HEK293 (cell line): Measurements from ENCODE around the gene MAPK14.

ENCODE experiments used
- ATF2 ChIP-seq: fragments of 450-650 bp; formaldehyde crosslinking; IDR thresholded peaks from 2 replicates; pipeline ENCODE4 v1.5.1; 2016; ENCODE audit warnings: missing biosample characterization, missing genetic modification characterization, low read depth
- CTCF ChIP-seq: fragments of 450-650 bp; formaldehyde crosslinking; IDR thresholded peaks from 2 replicates; pipeline ENCODE4 v1.5.1; 2016; ENCODE audit warnings: missing biosample characterization, missing genetic modification characterization
- EGR2 ChIP-seq: fragments of 450-650 bp; formaldehyde crosslinking; IDR thresholded peaks from 2 replicates; pipeline ENCODE4 v1.5.1; 2016; ENCODE audit warnings: low read depth, missing biosample characterization, missing genetic modification characterization
- MZF1 ChIP-seq: fragments of 450-650 bp; formaldehyde crosslinking; IDR thresholded peaks from 2 replicates; pipeline ENCODE4 v1.5.1; 2017; ENCODE audit warnings: missing biosample characterization, missing genetic modification characterization, borderline replicate concordance
- REST ChIP-seq: fragments of 450-650 bp; formaldehyde crosslinking; IDR thresholded peaks from 2 replicates; pipeline ENCODE4 v1.5.1; 2016; ENCODE audit warnings: missing biosample characterization, missing genetic modification characterization
- YY1 ChIP-seq: fragments of 450-650 bp; formaldehyde crosslinking; IDR thresholded peaks from 2 replicates; pipeline ENCODE4 v1.5.1; 2018; ENCODE audit warnings: missing biosample characterization, missing genetic modification characterization
- ZBTB20 ChIP-seq: fragments of 450-650 bp; formaldehyde crosslinking; IDR thresholded peaks from 2 replicates; pipeline ENCODE4 v1.5.1; 2016; ENCODE audit warnings: missing biosample characterization, missing genetic modification characterization
- ZEB2 ChIP-seq: fragments of 450-650 bp; formaldehyde crosslinking; IDR thresholded peaks from 2 replicates; pipeline ENCODE4 v1.5.1; 2016; ENCODE audit warnings: missing biosample characterization, missing genetic modification characterization
- ZNF138 ChIP-seq: fragments of 450-650 bp; formaldehyde crosslinking; IDR thresholded peaks from 2 replicates; pipeline ENCODE4 v1.5.1; 2016; ENCODE audit warnings: missing biosample characterization, missing genetic modification characterization, borderline replicate concordance
- ZNF175 ChIP-seq: fragments of 450-650 bp; formaldehyde crosslinking; IDR thresholded peaks from 2 replicates; pipeline ENCODE4 v1.5.1; 2016; ENCODE audit warnings: missing biosample characterization, missing genetic modification characterization
- ZNF398 ChIP-seq: fragments of 450-650 bp; formaldehyde crosslinking; IDR thresholded peaks from 2 replicates; pipeline ENCODE4 v1.5.1; 2017; ENCODE audit warnings: missing biosample characterization, missing genetic modification characterization
- ZNF530 ChIP-seq: fragments of 450-650 bp; formaldehyde crosslinking; IDR thresholded peaks from 2 replicates; pipeline ENCODE4 v1.5.1; 2016; ENCODE audit warnings: low read depth, missing biosample characterization, missing genetic modification characterization
- ZNF670 ChIP-seq: fragments of 450-650 bp; formaldehyde crosslinking; IDR thresholded peaks from 2 replicates; pipeline ENCODE4 v1.5.1; 2016; ENCODE audit warnings: missing biosample characterization, missing genetic modification characterization, low read depth
- ZNF785 ChIP-seq: fragments of 450-650 bp; formaldehyde crosslinking; IDR thresholded peaks from 2 replicates; pipeline ENCODE4 v1.5.1; 2016; ENCODE audit warnings: missing biosample characterization, missing genetic modification characterization

- no peak for TF ChIP-seq MZF1 (tag by site-specific recombination)
- TF ChIP-seq CTCF (tag by site-specific recombination), result no peak
- TF ChIP-seq ZEB2 (tag by site-specific recombination), result no peak
- no peak for TF ChIP-seq EGR2 (tag by site-specific recombination)
- TF ChIP-seq YY1 (tag by site-specific recombination), result no peak
- no peak for TF ChIP-seq ZNF785 (tag by site-specific recombination)
- TF ChIP-seq REST (tag by site-specific recombination), result no peak
- no peak for TF ChIP-seq ZNF670 (tag by site-specific recombination)
- TF ChIP-seq ZNF138 (tag by site-specific recombination), result no peak
- TF ChIP-seq ZBTB20 (tag by site-specific recombination), result no peak
- TF ChIP-seq ZNF175, result no peak
- TF ChIP-seq ZNF530 (tag by site-specific recombination), result no peak
- no peak for TF ChIP-seq ATF2
- no peak for TF ChIP-seq ZNF398 (tag by site-specific recombination)
Observed at GRCh38 chr6:36000451-36000850, 27.2 kb upstream of the MAPK14 start.
